Activated CD4-positive, alpha-beta memory T cell treated with anti-CD3 and anti-CD28 coated beads, Interleukin-2, amount 10 ng/mL, durations not matched to agents 7 days and 5 days (primary cell): ENCODE measurements around the gene CMSS1. TPM values are rescaled to one million over a fixed set of nuclear protein-coding genes. Genes with fewer than 3 reads are reported as not detected.

Experiments
- CTCF ChIA-PET: fragments of 350-600 bp; sonication (Branson Sonifier 250); formaldehyde crosslinking; loops from one replicate; lab custom pipeline; 2021; ENCODE audit warnings: antibody characterized with exemption, inconsistent platforms; lab: Charles Lee
- POLR2A ChIA-PET: fragments of 350-600 bp; sonication (Branson Sonifier 250); formaldehyde crosslinking; loops from one replicate; lab custom pipeline; 2021; ENCODE audit warnings: antibody characterized with exemption; lab: Charles Lee
- DNase-seq: peaks from one replicate; pipeline ENCODE4 v3.0.0-alpha.2; 2020
- H3K27ac Mint-ChIP-seq: one replicate; pipeline ENCODE4 v1.8.0; 2021; ENCODE audit warnings: mild to moderate bottlenecking, mixed read lengths
- H3K27me3 Mint-ChIP-seq: one replicate; pipeline ENCODE4 v1.8.0; 2021; ENCODE audit warnings: mixed read lengths
- H3K36me3 Mint-ChIP-seq: one replicate; pipeline ENCODE4 v1.8.0; 2021; ENCODE audit warnings: low read depth, mixed read lengths
- H3K4me1 Mint-ChIP-seq: one replicate; pipeline ENCODE4 v1.8.0; 2021; ENCODE audit warnings: mixed read lengths
- H3K4me3 Mint-ChIP-seq: one replicate; pipeline ENCODE4 v1.8.0; 2021; ENCODE audit warnings: mild to moderate bottlenecking, mixed read lengths
- H3K9me3 Mint-ChIP-seq: one replicate; pipeline ENCODE4 v1.8.0; 2021; ENCODE audit warnings: mixed read lengths
- total RNA-seq, 2 experiments: library from RNA; stranded (reverse); gene quantifications; one replicate each; pipeline ENCODE4 v1.2.3, GENCODE V29; 2021

Gene CMSS1
- total RNA-seq, 2 experiments from 2014 or later: 28.0 to 31.0 TPM

DNA sequence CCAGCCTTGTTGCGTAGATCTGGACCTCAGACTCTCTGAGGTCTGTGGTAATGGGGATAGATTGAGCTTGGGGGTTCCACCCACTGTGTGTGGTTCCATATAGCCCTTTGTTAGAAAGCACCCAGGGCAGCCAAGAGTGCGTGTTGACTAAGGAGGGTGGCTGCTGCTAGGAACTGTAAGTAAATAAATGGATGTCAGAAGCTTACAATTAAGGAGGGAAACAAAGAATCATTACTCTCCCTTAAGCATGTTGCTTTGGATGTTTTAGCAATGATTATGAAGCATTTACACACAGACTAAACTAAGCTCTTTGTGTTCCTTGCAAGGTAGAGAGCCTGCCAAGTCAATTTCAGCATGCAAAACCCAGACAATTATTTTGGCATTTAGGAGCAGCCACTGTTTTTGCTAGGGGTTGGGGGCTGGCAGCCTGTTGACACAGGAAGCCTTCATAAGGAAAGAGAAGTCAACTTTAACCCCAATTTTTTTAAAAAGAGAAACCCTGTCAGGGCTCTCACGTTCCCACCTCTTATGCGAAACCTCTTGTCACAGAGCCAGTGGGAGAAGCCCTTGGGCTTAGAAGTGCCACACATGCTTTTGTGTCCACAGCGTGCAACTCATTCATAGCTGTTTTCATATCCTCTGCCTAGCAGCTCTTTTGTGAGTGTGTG is 127.8 kb downstream of the CMSS1 start:
- ChIA-PET POLR2A (no interaction called here), CTCF (no interaction called here)
- H3K27me3 Mint-ChIP-seq: no peaks in the 10 kb centered on the region
- no peaks in the 10 kb centered on the region for H3K9me3 Mint-ChIP-seq
- H3K36me3 Mint-ChIP-seq: peaks cover 3% of the 10 kb centered on the region
- no peaks in the 10 kb centered on the region for H3K4me1 Mint-ChIP-seq
- H3K4me3 Mint-ChIP-seq: no peak overlapping the region
- DNase-seq: no peak
- no peak overlapping the region for H3K27ac Mint-ChIP-seq

DNA sequence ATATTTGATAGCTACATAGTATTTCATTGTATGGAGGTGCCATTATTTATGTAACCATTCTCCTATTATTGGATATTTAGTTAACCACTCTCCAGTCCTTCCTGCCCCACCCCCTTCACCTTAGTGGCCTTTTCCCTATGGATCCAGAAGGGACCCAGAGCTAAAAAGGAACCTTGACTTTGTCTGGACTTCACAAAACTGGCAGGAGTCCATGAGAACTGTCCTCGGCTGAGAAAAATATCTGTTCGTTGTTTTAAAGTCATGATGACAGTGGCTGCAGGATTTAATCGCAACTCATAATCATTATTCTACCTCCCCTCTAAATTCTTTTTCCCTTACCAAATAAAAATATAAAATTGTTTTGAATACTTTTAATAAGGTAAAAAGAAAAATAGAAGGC is 129.7 kb downstream of the CMSS1 start:
- H3K27ac Mint-ChIP-seq: no peak overlapping the region
- no peaks in the 10 kb centered on the region for H3K36me3 Mint-ChIP-seq
- no peak overlapping the region for H3K4me3 Mint-ChIP-seq
- no peaks in the 10 kb centered on the region for H3K27me3 Mint-ChIP-seq
- no peak for DNase-seq
- ChIA-PET POLR2A (no interaction called here), CTCF (no interaction called here)
- H3K4me1 Mint-ChIP-seq: no peaks in the 10 kb centered on the region
- H3K9me3 Mint-ChIP-seq: no peaks in the 10 kb centered on the region

DNA sequence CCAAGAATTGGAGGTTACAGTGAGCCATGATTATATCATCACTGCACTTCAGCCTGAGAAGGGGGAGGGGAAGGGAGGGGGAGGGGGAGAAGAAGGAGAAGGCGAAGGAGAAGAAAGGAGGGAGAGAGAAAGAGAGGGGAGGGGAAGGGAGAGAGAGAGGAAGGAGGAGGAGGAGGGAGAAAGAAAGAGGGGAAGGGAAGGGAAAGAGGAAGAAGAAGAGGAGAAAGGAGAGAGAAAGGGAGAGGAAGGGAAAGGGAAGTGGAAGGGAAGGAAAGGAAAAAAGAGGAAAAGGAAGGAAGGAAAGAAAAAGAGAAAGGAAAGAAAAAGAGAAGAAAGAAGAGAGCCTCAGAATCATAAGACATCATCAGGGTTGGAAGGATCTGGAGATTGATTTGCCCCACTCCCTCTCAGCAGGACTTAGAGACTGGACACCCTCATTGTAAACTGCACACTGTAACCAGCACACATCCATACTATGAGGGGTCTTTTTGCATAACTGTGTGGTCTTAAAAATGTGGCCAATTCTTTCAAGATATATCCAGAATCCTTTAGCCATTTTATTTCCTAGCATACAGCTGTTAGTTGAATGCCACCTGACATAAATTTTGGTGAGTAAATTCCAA is 130.9 kb downstream of the CMSS1 start:
- no peaks in the 10 kb centered on the region for H3K9me3 Mint-ChIP-seq
- ChIA-PET POLR2A (no interaction called here), CTCF (no interaction called here)
- no peak overlapping the region for H3K4me3 Mint-ChIP-seq
- no peaks in the 10 kb centered on the region for H3K27me3 Mint-ChIP-seq
- H3K36me3 Mint-ChIP-seq: no peaks in the 10 kb centered on the region
- no peak for DNase-seq
- no peak overlapping the region for H3K27ac Mint-ChIP-seq
- peaks cover 2% of the 10 kb centered on the region for H3K4me1 Mint-ChIP-seq

DNA sequence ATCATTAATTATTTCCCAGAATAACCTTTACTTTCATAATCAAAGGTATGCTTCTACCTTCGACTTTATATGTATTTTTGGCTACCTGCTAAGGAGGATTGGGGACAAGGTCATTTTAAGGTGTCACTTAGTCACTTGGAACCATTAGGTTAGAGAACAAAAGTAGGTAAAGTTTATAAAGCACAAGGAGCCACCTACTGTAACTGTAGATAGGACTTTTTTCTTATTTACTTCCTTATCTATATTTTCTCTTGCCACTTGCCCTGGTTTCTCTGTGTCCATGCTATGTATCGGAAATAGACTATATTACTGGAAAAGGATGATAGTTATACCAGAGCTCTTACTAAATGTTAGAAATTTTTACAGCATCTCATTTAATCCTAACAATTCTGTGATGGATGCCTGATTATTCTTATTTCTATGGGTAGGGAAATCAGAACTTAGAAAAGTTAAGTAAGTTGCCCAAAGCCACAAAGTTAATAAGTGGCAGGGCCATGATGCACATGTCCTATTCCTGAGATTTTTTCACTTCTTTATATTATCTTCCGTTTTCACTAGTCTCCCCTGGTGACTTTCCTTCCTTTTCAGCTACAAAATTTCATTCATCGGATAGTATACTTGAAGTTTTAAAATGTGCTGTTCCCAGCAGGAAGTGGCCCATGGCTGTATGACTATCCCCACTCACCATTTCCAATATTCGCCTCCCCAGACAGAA is 132.5 kb downstream of the CMSS1 start:
- CTCF ChIA-PET: no interaction called here
- Mint-ChIP-seq H3K4me3 (no peak overlapping the region), H3K27me3 (no peaks in the 10 kb centered on the region), H3K27ac (no peak overlapping the region), H3K4me1 (peaks cover 2% of the 10 kb centered on the region), H3K36me3 (no peaks in the 10 kb centered on the region), H3K9me3 (no peaks in the 10 kb centered on the region)
- POLR2A ChIA-PET: no interaction called here
- DNase-seq: no peak

DNA sequence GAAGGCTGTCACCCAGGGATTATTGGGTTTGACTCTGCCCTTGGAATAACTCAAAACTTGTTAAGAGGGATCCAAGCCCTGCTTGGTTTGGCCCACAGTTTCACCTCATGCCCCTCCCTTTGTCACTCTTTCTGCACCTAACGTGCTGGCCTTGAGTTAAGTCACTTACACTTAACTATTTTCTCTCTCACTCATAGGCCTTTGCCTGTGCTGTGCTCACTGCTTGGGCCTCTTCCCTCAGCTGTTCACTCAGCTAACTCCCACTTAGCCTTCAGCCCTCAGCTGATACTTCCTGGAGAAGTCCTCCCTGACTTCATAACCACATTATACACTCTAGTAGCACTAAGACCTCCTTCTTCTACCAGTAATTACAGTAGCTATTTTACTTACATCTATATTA is 133.3 kb downstream of the CMSS1 start:
- POLR2A ChIA-PET: no interaction called here
- Mint-ChIP-seq H3K4me1 (peaks cover 2% of the 10 kb centered on the region), H3K9me3 (no peaks in the 10 kb centered on the region), H3K27me3 (no peaks in the 10 kb centered on the region), H3K4me3 (no peak overlapping the region), H3K36me3 (no peaks in the 10 kb centered on the region), H3K27ac (no peak overlapping the region)
- no peak for DNase-seq
- CTCF ChIA-PET: no interaction called here

DNA sequence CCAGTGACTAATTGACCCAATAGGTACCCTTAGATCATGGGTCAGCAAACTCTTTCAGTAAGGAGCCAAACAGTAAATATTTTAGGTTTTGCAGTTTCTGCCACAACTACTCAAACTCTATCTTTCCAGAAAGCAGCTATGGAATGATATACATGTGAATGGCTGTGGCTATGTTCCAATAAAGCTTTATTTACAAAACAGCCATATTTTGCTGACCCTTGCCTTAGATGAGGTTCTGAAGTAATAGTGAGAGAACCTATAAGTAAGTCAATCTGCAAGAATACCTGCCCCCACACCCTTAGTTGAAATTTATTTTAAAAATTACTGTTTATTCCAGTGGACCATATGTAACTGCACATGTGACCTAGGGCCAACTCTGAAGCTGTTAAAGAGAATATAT is 134.0 kb downstream of the CMSS1 start:
- H3K4me1 Mint-ChIP-seq: peaks cover 2% of the 10 kb centered on the region
- ChIA-PET CTCF (no interaction called here), POLR2A (interaction anchor here (1.6 kb wide), 1 partner anchor 13 kb away, joined by 3 read pairs; no protein-coding TSS in a partner anchor)
- H3K9me3 Mint-ChIP-seq: no peaks in the 10 kb centered on the region
- H3K4me3 Mint-ChIP-seq: no peak overlapping the region
- no peak for DNase-seq
- H3K27me3 Mint-ChIP-seq: no peaks in the 10 kb centered on the region
- H3K36me3 Mint-ChIP-seq: no peaks in the 10 kb centered on the region
- no peak overlapping the region for H3K27ac Mint-ChIP-seq

DNA sequence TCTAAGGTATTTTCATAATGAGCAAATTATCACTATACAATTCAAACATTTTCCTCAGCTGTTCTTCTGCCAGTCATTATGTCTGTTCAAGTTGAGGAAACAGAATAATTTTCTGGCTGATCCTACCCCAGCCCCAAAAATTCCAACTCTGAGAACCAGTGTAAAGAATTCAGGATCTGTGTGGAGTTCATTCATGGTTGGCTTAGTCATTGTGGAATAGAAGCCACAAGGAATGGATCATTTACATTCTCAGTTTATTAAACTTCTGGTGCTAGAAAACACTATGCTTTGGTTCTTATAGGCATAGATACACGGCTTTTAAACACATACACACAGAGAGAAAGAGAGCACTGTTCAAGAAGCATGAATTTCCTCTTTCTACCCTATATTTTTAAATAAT is 134.6 kb downstream of the CMSS1 start:
- no peak for DNase-seq
- Mint-ChIP-seq H3K27me3 (no peaks in the 10 kb centered on the region), H3K4me1 (peaks cover 2% of the 10 kb centered on the region), H3K36me3 (no peaks in the 10 kb centered on the region), H3K4me3 (no peak overlapping the region), H3K27ac (no peak overlapping the region), H3K9me3 (no peaks in the 10 kb centered on the region)
- ChIA-PET CTCF (interaction anchor here (1.5 kb wide), 1 partner anchor 302 kb away, joined by 3 read pairs; no protein-coding TSS in a partner anchor), POLR2A (interaction anchor here (1.6 kb wide), 1 partner anchor 14 kb away, joined by 3 read pairs; no protein-coding TSS in a partner anchor)

DNA sequence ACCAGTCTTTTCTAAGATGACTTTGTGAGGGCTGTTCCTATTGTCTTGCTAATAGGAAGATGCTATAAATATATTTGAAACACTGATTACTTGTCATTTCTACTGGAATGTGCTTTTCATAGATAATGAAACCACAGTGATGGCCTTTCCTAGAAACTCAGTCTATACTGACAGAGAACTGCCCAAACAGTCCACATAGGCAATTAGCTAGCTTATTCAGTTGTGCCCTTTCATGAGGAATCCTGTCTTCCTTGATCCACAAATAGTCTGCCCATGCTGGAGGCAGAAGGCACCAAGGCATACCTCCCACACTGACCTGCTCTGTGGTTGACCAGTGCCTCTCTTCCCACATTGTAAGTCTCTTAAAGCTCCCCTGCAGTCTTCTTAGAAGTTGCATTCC is 135.9 kb downstream of the CMSS1 start:
- DNase-seq: no peak
- Mint-ChIP-seq H3K27ac (no peak overlapping the region), H3K27me3 (no peaks in the 10 kb centered on the region), H3K9me3 (no peaks in the 10 kb centered on the region), H3K4me3 (no peak overlapping the region), H3K4me1 (peaks cover 2% of the 10 kb centered on the region), H3K36me3 (no peaks in the 10 kb centered on the region)
- ChIA-PET CTCF (interaction anchor here (0.9 to 1.5 kb wide), 2 partner anchors 53 to 301 kb away, joined by 3 read pairs; no protein-coding TSS in a partner anchor), POLR2A (interaction anchor here (0.6 kb wide), 1 partner anchor 13 kb away, joined by 3 read pairs; no protein-coding TSS in a partner anchor)

DNA sequence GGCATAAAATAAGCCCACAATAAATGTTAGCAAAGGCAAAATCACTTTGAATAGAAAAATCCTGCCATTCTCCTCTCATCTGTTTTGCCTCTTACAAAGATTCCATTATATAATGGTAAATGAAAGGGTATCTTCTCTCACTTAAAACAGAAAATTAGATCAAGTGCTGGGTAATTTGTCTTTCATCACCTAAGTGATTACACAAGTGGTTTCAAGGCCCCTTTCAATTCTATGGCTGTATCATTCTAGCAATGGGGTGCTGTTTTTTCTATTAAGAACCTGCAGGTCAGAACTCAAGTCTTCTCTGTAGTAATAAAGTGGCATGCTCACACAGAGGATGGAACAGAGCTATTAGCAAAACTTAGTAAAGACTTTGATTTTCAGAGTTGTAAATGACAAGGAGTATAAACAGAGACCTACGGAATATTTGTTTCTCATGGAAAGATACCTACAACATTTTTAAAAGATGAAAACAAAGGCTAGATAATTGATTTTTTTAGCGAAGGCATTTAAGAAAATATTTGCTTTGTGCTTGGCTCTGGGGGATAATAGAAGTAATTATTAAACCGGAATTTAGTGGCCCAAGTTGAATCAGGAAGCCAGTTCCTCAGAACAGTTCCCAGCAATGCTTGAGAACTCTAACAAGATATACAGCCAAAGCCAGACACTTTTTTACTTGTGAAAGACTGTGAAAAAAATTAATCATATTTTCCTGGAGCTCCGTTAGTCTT is 137.4 kb downstream of the CMSS1 start:
- CTCF ChIA-PET: no interaction called here
- Mint-ChIP-seq H3K27me3 (no peaks in the 10 kb centered on the region), H3K36me3 (no peaks in the 10 kb centered on the region), H3K4me1 (peaks cover 2% of the 10 kb centered on the region), H3K4me3 (no peak overlapping the region), H3K9me3 (no peaks in the 10 kb centered on the region), H3K27ac (no peak overlapping the region)
- no peak for DNase-seq
- POLR2A ChIA-PET: no interaction called here

DNA sequence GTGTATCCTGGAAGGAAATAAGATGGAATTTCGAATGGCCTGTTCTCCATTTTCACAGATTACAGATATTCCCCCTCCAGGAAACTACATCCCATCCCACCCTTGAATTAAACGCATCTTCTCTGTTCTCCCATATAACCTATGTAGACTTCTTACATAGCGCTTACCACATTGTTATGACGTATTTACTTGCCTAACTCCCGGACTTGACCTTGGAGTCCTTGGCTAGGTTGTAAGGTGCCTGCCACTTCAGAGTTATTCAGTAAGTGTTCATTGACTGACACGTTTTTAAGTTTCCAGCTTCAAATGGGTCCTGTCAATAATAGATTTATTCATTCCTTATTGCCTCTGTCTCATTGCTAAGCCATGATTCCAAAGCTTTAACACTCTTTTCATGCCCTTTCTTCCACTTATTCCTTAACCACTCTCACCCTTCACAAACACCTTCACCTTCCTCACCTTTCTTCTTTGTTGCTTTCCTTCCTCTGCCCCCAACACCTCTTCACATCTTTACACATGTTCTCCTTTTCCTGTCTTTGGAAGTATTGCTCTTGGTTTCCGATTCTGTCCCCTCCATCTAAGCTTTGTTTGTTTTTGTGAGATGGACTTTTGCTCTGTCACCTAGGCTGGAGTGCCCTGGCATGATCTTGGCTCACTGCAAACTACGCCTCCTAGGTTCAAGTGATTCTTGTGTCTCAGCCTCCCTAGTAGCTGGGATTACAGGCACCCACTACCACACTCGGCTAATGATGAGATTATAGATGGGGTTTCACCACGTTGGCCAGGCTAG is 138.3 kb downstream of the CMSS1 start:
- ChIA-PET POLR2A (no interaction called here), CTCF (interaction anchor here (0.7 kb wide), 1 partner anchor 248 kb away, joined by 3 read pairs; no protein-coding TSS in a partner anchor)
- no peaks in the 10 kb centered on the region for H3K9me3 Mint-ChIP-seq
- H3K27ac Mint-ChIP-seq: no peak overlapping the region
- no peak for DNase-seq
- no peaks in the 10 kb centered on the region for H3K27me3 Mint-ChIP-seq
- no peak overlapping the region for H3K4me3 Mint-ChIP-seq
- peaks cover 2% of the 10 kb centered on the region for H3K4me1 Mint-ChIP-seq
- no peaks in the 10 kb centered on the region for H3K36me3 Mint-ChIP-seq

DNA sequence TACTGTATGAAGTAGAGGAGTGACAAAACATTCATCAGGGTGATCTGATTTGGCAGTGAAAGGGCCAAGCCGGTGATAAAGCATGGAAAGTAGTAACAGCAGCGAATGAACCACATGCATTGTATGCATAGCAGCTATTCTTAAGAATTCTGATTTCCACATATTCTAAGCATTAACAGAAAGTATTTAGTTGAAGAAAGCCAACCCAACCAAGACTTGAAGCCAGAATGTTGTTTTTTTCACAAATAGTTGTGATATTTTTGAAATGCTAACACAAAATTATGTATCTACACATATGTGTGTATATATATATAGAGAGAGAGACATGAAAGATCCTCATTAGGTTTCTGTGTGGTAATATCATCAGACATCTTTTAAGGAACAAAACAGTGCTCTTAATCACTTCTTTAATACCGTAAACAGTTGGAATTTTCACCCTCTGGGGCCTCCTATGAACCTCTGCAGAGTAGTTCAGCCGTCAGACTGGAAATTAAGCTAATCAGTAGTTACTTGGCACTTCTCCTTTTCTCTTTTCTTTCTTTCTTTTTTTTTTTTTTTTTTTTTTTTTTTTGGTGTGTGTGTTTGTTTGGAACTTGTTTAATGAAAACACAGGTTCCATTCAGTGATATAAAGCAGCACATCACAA is 139.6 kb downstream of the CMSS1 start:
- POLR2A ChIA-PET: no interaction called here

More for the DNA sequence above, 139.6 kb downstream of the CMSS1 start:
- H3K9me3 Mint-ChIP-seq: no peaks in the 10 kb centered on the region
- CTCF ChIA-PET: interaction anchor here (0.7 kb wide), 1 partner anchor 1694 kb away, joined by 3 read pairs; no protein-coding TSS in a partner anchor
- H3K4me1 Mint-ChIP-seq: peaks cover 2% of the 10 kb centered on the region
- no peaks in the 10 kb centered on the region for H3K36me3 Mint-ChIP-seq
- H3K27ac Mint-ChIP-seq: no peak overlapping the region
- H3K27me3 Mint-ChIP-seq: no peaks in the 10 kb centered on the region
- no peak overlapping the region for H3K4me3 Mint-ChIP-seq
- no peak for DNase-seq
